HepG2 (cell line): ENCODE measurements around the gene RPS5. TPM values are rescaled to one million over a fixed set of nuclear protein-coding genes. Genes with fewer than 3 reads are reported as not detected.

Experiments used
- ARID5B ChIP-seq: IDR thresholded peaks from 2 replicates; pipeline ENCODE4 v1.4.0; 2020; ENCODE audit warnings: mild to moderate bottlenecking, missing genetic modification reagents
- ESRRA ChIP-seq: sonication (generic); formaldehyde crosslinking; IDR thresholded peaks from 2 replicates; pipeline ENCODE4 v1.5.1; 2020; ENCODE audit warnings: mild to moderate bottlenecking, low read depth, missing genetic modification reagents
- FLYWCH1 ChIP-seq: sonication (generic); formaldehyde crosslinking; IDR thresholded peaks from 2 replicates; pipeline ENCODE4 v1.8.1; 2023; ENCODE audit warnings: mild to moderate bottlenecking, missing genetic modification reagents
- GLMP ChIP-seq: sonication (generic); formaldehyde crosslinking; IDR thresholded peaks from 2 replicates; pipeline ENCODE4 v1.9.0; 2021; ENCODE audit warnings: missing genetic modification reagents, mild to moderate bottlenecking, borderline replicate concordance
- GMEB2 ChIP-seq: IDR thresholded peaks from 2 replicates; pipeline ENCODE4 v1.6.1; 2016; ENCODE audit warnings: missing biosample characterization, missing genetic modification reagents, low read depth
- HINFP ChIP-seq: sonication (generic); formaldehyde crosslinking; IDR thresholded peaks from 2 replicates; pipeline ENCODE4 v1.4.0; 2020; ENCODE audit warnings: low read depth, mild to moderate bottlenecking, missing genetic modification reagents
- NBN ChIP-seq: fragments of 450-650 bp; conservative IDR thresholded peaks from 2 replicates; pipeline ENCODE4 v1.6.1; 2017
- PAWR ChIP-seq: sonication (generic); formaldehyde crosslinking; IDR thresholded peaks from 2 replicates; pipeline ENCODE4 v1.4.0; 2020; ENCODE audit warnings: missing genetic modification reagents, mild to moderate bottlenecking, borderline replicate concordance
- RAD21 ChIP-seq: fragments of 450-650 bp; formaldehyde crosslinking; IDR thresholded peaks from 2 replicates; pipeline ENCODE4 v1.5.0; 2020; ENCODE audit warnings: mild to moderate bottlenecking
- SIX1 ChIP-seq: sonication (generic); formaldehyde crosslinking; IDR thresholded peaks from 2 replicates; pipeline ENCODE4 v1.4.0; 2020; ENCODE audit warnings: missing genetic modification reagents, borderline replicate concordance
- TBP ChIP-seq: sonication (generic); formaldehyde crosslinking; IDR thresholded peaks from 2 replicates; pipeline ENCODE4 v1.5.0; 2020; ENCODE audit warnings: missing genetic modification reagents
- TEF ChIP-seq: sonication (generic); formaldehyde crosslinking; IDR thresholded peaks from 2 replicates; pipeline ENCODE4 v1.5.0; 2020; ENCODE audit warnings: missing genetic modification reagents
- TGIF2 ChIP-seq: IDR thresholded peaks from 2 replicates; pipeline ENCODE4 v1.6.1; 2016; ENCODE audit warnings: control low read depth, missing compliant biosample characterization
- USF2 ChIP-seq, 2 experiments: sonication (generic) in 1 of 2; formaldehyde crosslinking in 1 of 2; IDR thresholded peaks; 2 replicates each; pipeline versions ENCODE4 v1.5.1 to v1.6.1; 2011 to 2020; ENCODE audit warnings: borderline replicate concordance in 1 of 2, low read depth in 1 of 2, low read length in 1 of 2, mild to moderate bottlenecking in 1 of 2, missing genetic modification reagents in 1 of 2, moderate library complexity in 1 of 2
- ZFP36 ChIP-seq: fragments of 150-350 bp; IDR thresholded peaks from 2 replicates; pipeline ENCODE4 v1.6.1; 2018; ENCODE audit warnings: borderline replicate concordance, low read length, low read depth; ENCODE audit not compliant: partially characterized antibody
- ZNF607 ChIP-seq: sonication (generic); formaldehyde crosslinking; IDR thresholded peaks from 2 replicates; pipeline ENCODE4 v1.5.1; 2020; ENCODE audit warnings: missing genetic modification reagents, mild to moderate bottlenecking, borderline replicate concordance
- polyA plus RNA-seq, 8 experiments: library from polyadenylated mRNA; depleted of rRNA in 3 of 8; stranded (reverse) in 7 of 8; unstranded in 1 of 8; fragments of >200 nt; fragmentation: Illumina TruSeq in 4 of 8; extraction: Trizol in 4 of 8; gene quantifications; 2 replicates each; pipeline versions ENCODE4 v1.2.1 to v1.2.3, GENCODE V29; 2011 to 2016; ENCODE audit warnings: low read depth in 4 of 8, missing spikeins in 1 of 8, mixed read lengths in 1 of 8; ENCODE audit not compliant: insufficient read depth in 1 of 8
- total RNA-seq, 5 experiments: library from RNA; depleted of rRNA; stranded (reverse); fragments of >200 nt; fragmentation: Illumina TruSeq; extraction: Trizol; gene quantifications; 2 replicates each; pipeline ENCODE4 v1.2.3, GENCODE V29; 2016; ENCODE audit warnings: low read depth in 1 of 5

The RPS5 gene
- total and polyA plus RNA-seq, 2 of the 13 experiments (the other 11 are each of a cell fraction or from before 2014, with no cell fraction given), result 1,544 to 4,408 TPM

GRCh38 chr19:58380662-58381459 is 6.2 kb upstream of the RPS5 start, which contains the start of gene ZNF837 (continued):
- TF ChIP-seq ARID5B (CRISPR knock-in tag) (peak; percentile 73), TBP (CRISPR knock-in tag) (0 out of 2 replicates have a peak, but pooled peaks have one; percentile 71), TEF (CRISPR knock-in tag) (no peak; the same call in 1 of the 2 replicates), ZFP36 (no peak), GLMP (no peak), NBN (no peak), TGIF2 (CRISPR knock-in tag) (peak; percentile 55; the same call in 1 of the 2 replicates), RAD21 (CRISPR knock-in tag) (peak; percentile 76), USF2 (IDR thresholded peaks at IDR 0.05; ENCODE audit: low read depth, low read length) (no peak), USF2 (CRISPR knock-in tag; IDR thresholded peaks at IDR 0.05; ENCODE audit: borderline replicate concordance) (no peak), FLYWCH1 (no peak), HINFP (CRISPR knock-in tag) (peak; percentile 83), ESRRA (CRISPR knock-in tag) (peak; percentile 20; the same call in 1 of the 2 replicates), ZNF607 (CRISPR knock-in tag) (peak; percentile 90), PAWR (CRISPR knock-in tag) (no peak), SIX1 (CRISPR knock-in tag) (no peak), GMEB2 (CRISPR knock-in tag) (peak; percentile 69)
